LHCN-M2 (cell line): ENCODE measurements around the gene CDC5L. TPM values are rescaled to one million over a fixed set of nuclear protein-coding genes. Genes with fewer than 3 reads are reported as not detected.
A peak's percentile ranks its signal among the peaks of the same experiment; 100 is the strongest.

Experiments
- DNase-seq: peaks from one replicate; pipeline ENCODE4 v3.0.0-alpha.2; 2012; ENCODE audit warnings: low read depth
- total RNA-seq: library from RNA; depleted of rRNA; stranded (reverse); fragments of >200 nt; gene quantifications from 2 replicates; pipeline ENCODE4 v1.2.3, GENCODE V29; 2014

CDC5L gene
- total RNA-seq, 1 experiment from 2014 or later = 35.0 TPM

GRCh38 chr6:44474643-44475042 is 87.1 kb downstream of the CDC5L start:
- no peak for DNase-seq

- no peak for DNase-seq
Observed at GRCh38 chr6:44475417-44475778, 87.9 kb downstream of the CDC5L start.

GRCh38 chr6:44475779-44476434 is 88.4 kb downstream of the CDC5L start:
- peak; percentile 71 for DNase-seq

- DNase-seq = no peak
Observed at GRCh38 chr6:44476849-44477248, 89.3 kb downstream of the CDC5L start.

GRCh38 chr6:44477293-44477894 is 89.9 kb downstream of the CDC5L start:
- DNase-seq = no peak

- no peak for DNase-seq
Observed at GRCh38 chr6:44478158-44478557, 90.7 kb downstream of the CDC5L start.

- no peak for DNase-seq
Observed at GRCh38 chr6:44478591-44479254, 91.2 kb downstream of the CDC5L start.

GRCh38 chr6:44480097-44480541 is 92.6 kb downstream of the CDC5L start:
- no peak for DNase-seq

GRCh38 chr6:44481056-44481455 is 93.5 kb downstream of the CDC5L start:
- DNase-seq = no peak

- no peak for DNase-seq
Observed at GRCh38 chr6:44481760-44482159, 94.3 kb downstream of the CDC5L start.

- no peak for DNase-seq
Observed at GRCh38 chr6:44485601-44486401, 98.3 kb downstream of the CDC5L start.

GRCh38 chr6:44487002-44487401 is 99.5 kb downstream of the CDC5L start:
- DNase-seq = peak; percentile 29

- DNase-seq = peak; percentile 94
Observed at GRCh38 chr6:44487586-44487985, 100.1 kb downstream of the CDC5L start.

GRCh38 chr6:44489910-44490604 is 102.6 kb downstream of the CDC5L start:
- DNase-seq = peak; percentile 98

GRCh38 chr6:44493132-44493531 is 105.6 kb downstream of the CDC5L start:
- no peak for DNase-seq

- DNase-seq = no peak
Observed at GRCh38 chr6:44493593-44493992, 106.1 kb downstream of the CDC5L start.

- peak; percentile 93 for DNase-seq
Observed at GRCh38 chr6:44494011-44494501, 106.5 kb downstream of the CDC5L start.

- DNase-seq = no peak
Observed at GRCh38 chr6:44495036-44495901, 107.8 kb downstream of the CDC5L start.

GRCh38 chr6:44496665-44497369 is 109.3 kb downstream of the CDC5L start:
- DNase-seq = no peak

GRCh38 chr6:44497807-44498206 is 110.3 kb downstream of the CDC5L start:
- DNase-seq = no peak
